ENCODE data around the gene CAPN5. TPM values are rescaled to one million over a fixed set of nuclear protein-coding genes. Genes with fewer than 3 reads are reported as not detected.

Gene CAPN5
- total RNA-seq, 1 donor from 2014 or later: 18.3 TPM

- Mint-ChIP-seq H3K27ac (no peak overlapping the region), H3K27me3 (ENCODE audit: low read depth) (no peaks in the 10 kb centered on the region), H3K9me3 (no peaks in the 10 kb centered on the region), H3K36me3 (peaks cover 7% of the 10 kb centered on the region), H3K4me1 (peaks cover 1% of the 10 kb centered on the region), H3K4me3 (no peak overlapping the region)
- no peak for DNase-seq (ENCODE audit: low spot score in 2 of 2, unreplicated experiment in 2 of 2)
- TF ChIP-seq CTCF (IDR thresholded peaks at IDR 0.05; ENCODE audit: unreplicated experiment): no peak
Observed at GRCh38 chr11:77115956-77116355, 49.2 kb downstream of the CAPN5 start.

GRCh38 chr11:77117492-77117891 lies 50.7 kb downstream of the CAPN5 start:
- Mint-ChIP-seq H3K27me3 (ENCODE audit: low read depth) (no peaks in the 10 kb centered on the region), H3K4me3 (no peak overlapping the region), H3K27ac (no peak overlapping the region), H3K4me1 (peaks cover 1% of the 10 kb centered on the region), H3K9me3 (no peaks in the 10 kb centered on the region), H3K36me3 (peaks cover 8% of the 10 kb centered on the region)
- DNase-seq (ENCODE audit: low spot score in 2 of 2, unreplicated experiment in 2 of 2): no peak
- no peak for TF ChIP-seq CTCF (IDR thresholded peaks at IDR 0.05; ENCODE audit: unreplicated experiment)

- Mint-ChIP-seq H3K27ac (no peak overlapping the region), H3K27me3 (ENCODE audit: low read depth) (no peaks in the 10 kb centered on the region), H3K9me3 (no peaks in the 10 kb centered on the region), H3K4me3 (no peak overlapping the region), H3K36me3 (peaks cover 8% of the 10 kb centered on the region), H3K4me1 (peaks cover 1% of the 10 kb centered on the region)
- DNase-seq (ENCODE audit: low spot score in 2 of 2, unreplicated experiment in 2 of 2): no peak
- TF ChIP-seq CTCF (IDR thresholded peaks at IDR 0.05; ENCODE audit: unreplicated experiment): no peak
Observed at GRCh38 chr11:77118086-77118485, 51.3 kb downstream of the CAPN5 start.

GRCh38 chr11:77118971-77119370 lies 52.2 kb downstream of the CAPN5 start:
- TF ChIP-seq CTCF (IDR thresholded peaks at IDR 0.05; ENCODE audit: unreplicated experiment): no peak
- Mint-ChIP-seq H3K4me1 (no peaks in the 10 kb centered on the region), H3K27me3 (ENCODE audit: low read depth) (no peaks in the 10 kb centered on the region), H3K27ac (no peak overlapping the region), H3K36me3 (peaks cover 14% of the 10 kb centered on the region), H3K4me3 (no peak overlapping the region), H3K9me3 (no peaks in the 10 kb centered on the region)
- DNase-seq (ENCODE audit: low spot score in 2 of 2, unreplicated experiment in 2 of 2): no peak

- no peak for TF ChIP-seq CTCF (IDR thresholded peaks at IDR 0.05; ENCODE audit: unreplicated experiment)
- H3K27ac Mint-ChIP-seq: no peak overlapping the region
- DNase-seq (ENCODE audit: low spot score in 2 of 2, unreplicated experiment in 2 of 2): no peak
- no peak overlapping the region for H3K4me3 Mint-ChIP-seq
- no peaks in the 10 kb centered on the region for H3K9me3 Mint-ChIP-seq
- H3K36me3 Mint-ChIP-seq: peaks cover 18% of the 10 kb centered on the region
- no peaks in the 10 kb centered on the region for H3K27me3 Mint-ChIP-seq (ENCODE audit: low read depth)
- no peaks in the 10 kb centered on the region for H3K4me1 Mint-ChIP-seq
Observed at GRCh38 chr11:77119531-77119936, 52.8 kb downstream of the CAPN5 start.

- TF ChIP-seq CTCF (IDR thresholded peaks at IDR 0.05; ENCODE audit: unreplicated experiment): no peak
- Mint-ChIP-seq H3K27ac (no peak overlapping the region), H3K4me1 (peaks cover 5% of the 10 kb centered on the region), H3K27me3 (ENCODE audit: low read depth) (no peaks in the 10 kb centered on the region), H3K36me3 (peaks cover 18% of the 10 kb centered on the region), H3K4me3 (no peak overlapping the region), H3K9me3 (no peaks in the 10 kb centered on the region)
- DNase-seq (ENCODE audit: low spot score in 2 of 2, unreplicated experiment in 2 of 2): no peak
Observed at GRCh38 chr11:77120571-77120970, 53.8 kb downstream of the CAPN5 start.
